ENCODE data around the gene ETNK2.

ETNK2 gene

DNA sequence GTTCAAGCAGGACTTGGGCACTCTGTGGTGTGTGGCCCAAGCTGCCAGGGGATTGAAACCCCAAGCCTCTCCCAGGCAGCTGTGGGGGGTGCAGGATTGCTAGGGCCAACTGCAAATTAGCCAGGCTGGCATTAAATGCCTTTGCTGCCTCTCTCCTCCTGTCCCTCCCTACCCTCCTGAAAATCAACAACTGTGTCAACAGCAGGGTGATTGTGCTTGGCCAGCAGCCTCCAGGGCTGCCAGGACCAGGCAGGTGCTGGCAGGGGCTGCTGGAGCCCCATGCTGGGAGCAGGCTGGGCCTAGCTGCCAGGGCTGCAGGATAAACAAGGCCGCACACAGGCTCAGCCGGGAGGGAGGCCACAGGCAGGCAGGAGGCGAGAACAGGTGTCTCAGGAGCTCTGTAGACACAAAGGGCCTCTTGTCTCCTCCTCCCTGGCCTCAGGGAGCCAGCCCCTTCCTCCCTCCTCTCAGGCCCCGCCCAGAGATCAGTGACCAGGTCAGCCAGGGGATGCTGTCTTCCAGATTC lies 67.5 kb downstream of the ETNK2 start:
- Histone ChIP-seq H3K4me1 (ENCODE audit: control insufficient read depth in 2 of 2, insufficient read depth in 2 of 2, low read length in 2 of 2) (peaks cover 43 to 49% of the 10 kb centered on the region in 2 donors), H3K27ac (ENCODE audit: low read depth in 2 of 2, low read length in 2 of 2) (peak overlapping the region; percentile 72 to 76), H3K9ac (ENCODE audit: low read depth in 1 of 2, low read length in 2 of 2) (peak overlapping the region; percentile 47 to 69), H3K36me3 (ENCODE audit: control insufficient read depth in 2 of 2, insufficient read depth in 2 of 2, low read length in 2 of 2) (no peaks in the 10 kb centered on the region), H3K4me3 (ENCODE audit: low read length in 2 of 2) (no peak overlapping the region), H3K27me3 (ENCODE audit: control insufficient read depth in 2 of 2, insufficient read depth in 2 of 2, low read length in 2 of 2) (no peaks in the 10 kb centered on the region), H3K9me3 (ENCODE audit: control insufficient read depth in 2 of 2, low read length in 2 of 2) (no peaks in the 10 kb centered on the region)

DNA sequence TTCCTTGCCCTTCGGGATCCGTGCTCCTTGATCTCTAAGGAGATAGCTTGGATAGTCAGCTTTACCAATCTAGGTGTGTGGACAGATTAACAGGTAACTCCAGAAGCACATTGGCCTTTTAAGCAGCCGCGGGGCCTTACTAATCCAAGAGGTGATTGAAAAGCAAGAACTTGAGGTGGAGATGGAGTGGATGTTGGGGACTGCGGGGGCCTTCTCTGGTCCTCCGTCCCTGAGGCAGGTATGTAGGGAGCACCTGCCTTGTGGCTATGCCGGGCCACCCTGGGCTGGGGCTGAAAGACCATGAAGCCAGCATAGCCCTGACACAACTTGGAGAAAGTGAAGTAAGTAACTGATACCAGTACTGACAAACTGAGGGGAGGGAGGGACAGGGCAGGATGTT lies 68.4 kb downstream of the ETNK2 start:
- Histone ChIP-seq H3K4me3 (ENCODE audit: low read length in 2 of 2) (no peak overlapping the region), H3K36me3 (ENCODE audit: control insufficient read depth in 2 of 2, insufficient read depth in 2 of 2, low read length in 2 of 2) (no peaks in the 10 kb centered on the region), H3K4me1 (ENCODE audit: control insufficient read depth in 2 of 2, insufficient read depth in 2 of 2, low read length in 2 of 2) (peaks cover 35 to 43% of the 10 kb centered on the region in 2 donors), H3K9ac (ENCODE audit: low read depth in 1 of 2, low read length in 2 of 2) (peak overlapping the region in 1 of 2 donors; percentile 69), H3K9me3 (ENCODE audit: control insufficient read depth in 2 of 2, low read length in 2 of 2) (no peaks in the 10 kb centered on the region), H3K27me3 (ENCODE audit: control insufficient read depth in 2 of 2, insufficient read depth in 2 of 2, low read length in 2 of 2) (no peaks in the 10 kb centered on the region), H3K27ac (ENCODE audit: low read depth in 2 of 2, low read length in 2 of 2) (peak overlapping the region in 1 of 2 donors; percentile 72)

DNA sequence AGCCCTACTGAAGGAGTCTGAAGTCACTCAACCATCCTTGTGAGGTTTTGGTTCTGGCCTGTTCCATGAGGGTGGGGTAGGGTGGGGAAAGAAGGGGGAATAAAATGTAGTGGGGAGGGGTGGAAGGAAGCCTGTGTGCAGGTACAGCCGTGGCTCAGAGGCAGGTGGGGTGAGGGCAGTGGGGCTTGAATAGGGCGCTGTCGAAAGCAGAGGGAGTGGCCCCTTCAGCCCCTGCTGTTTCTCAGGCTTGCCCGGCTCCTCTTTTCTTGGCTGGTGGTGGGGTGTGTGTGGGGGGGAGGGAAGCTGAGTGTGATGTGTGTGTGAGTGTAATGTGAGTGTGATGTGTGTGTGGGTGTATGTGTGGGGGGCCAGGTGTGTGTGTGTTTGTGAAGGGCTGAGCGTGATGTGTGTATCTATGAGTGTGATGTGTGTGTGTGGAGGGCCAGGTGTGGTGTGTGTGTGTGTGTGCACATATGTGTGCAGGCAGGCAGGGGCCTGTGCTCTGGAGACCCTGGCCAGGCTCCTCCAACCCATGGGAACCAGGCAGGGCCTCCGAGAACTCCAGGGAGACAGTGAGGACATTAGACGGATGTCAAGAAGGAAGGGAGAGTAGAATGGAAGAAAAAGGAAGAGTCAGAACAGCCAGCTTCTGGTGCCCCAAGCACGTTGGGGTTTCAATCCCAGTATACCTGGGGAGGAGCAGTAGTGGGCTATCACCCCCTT lies 69.9 kb downstream of the ETNK2 start:
- Histone ChIP-seq H3K4me3 (ENCODE audit: low read length in 2 of 2) (no peak overlapping the region), H3K36me3 (ENCODE audit: control insufficient read depth in 2 of 2, insufficient read depth in 2 of 2, low read length in 2 of 2) (no peaks in the 10 kb centered on the region), H3K9me3 (ENCODE audit: control insufficient read depth in 2 of 2, low read length in 2 of 2) (no peaks in the 10 kb centered on the region), H3K9ac (ENCODE audit: low read depth in 1 of 2, low read length in 2 of 2) (no peak overlapping the region), H3K27me3 (ENCODE audit: control insufficient read depth in 2 of 2, insufficient read depth in 2 of 2, low read length in 2 of 2) (no peaks in the 10 kb centered on the region), H3K4me1 (ENCODE audit: control insufficient read depth in 2 of 2, insufficient read depth in 2 of 2, low read length in 2 of 2) (peaks cover 26 to 37% of the 10 kb centered on the region in 2 donors), H3K27ac (ENCODE audit: low read depth in 2 of 2, low read length in 2 of 2) (no peak overlapping the region)

DNA sequence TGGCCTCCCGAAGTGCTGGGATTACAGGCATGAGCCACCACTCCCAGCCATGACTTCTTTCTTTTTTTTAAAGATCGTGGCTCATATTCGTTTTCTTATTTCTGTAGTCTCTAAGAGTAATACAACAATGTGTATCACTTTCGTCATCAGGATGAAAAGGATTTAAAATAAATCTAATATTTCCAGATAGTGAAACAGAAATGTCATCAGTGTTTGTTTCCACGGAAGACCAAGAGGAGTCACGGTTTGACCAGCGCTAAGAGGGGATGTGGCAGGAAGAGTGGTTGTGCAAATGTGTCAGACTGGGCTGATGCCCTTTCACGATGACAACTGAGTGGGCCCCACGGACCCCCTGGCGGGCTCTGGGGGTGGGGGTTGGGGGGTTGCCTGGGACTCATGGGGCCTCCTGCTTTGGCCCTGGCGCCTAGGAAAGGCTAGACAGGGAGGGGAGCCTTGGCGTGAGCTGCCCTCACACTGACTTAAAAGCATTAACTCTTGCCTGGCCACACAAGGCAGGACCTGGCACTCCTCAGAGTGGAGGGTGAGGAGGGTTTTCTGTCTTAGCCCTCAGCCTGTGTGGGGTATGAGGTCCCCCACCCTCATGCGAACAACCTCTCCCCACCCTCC lies 70.6 kb downstream of the ETNK2 start:
- no peak overlapping the region for H3K9ac ChIP-seq (ENCODE audit: low read depth in 1 of 2, low read length in 2 of 2)
- peaks cover 26 to 37% of the 10 kb centered on the region in 2 donors for H3K4me1 ChIP-seq (ENCODE audit: control insufficient read depth in 2 of 2, insufficient read depth in 2 of 2, low read length in 2 of 2)
- no peak overlapping the region for H3K27ac ChIP-seq (ENCODE audit: low read depth in 2 of 2, low read length in 2 of 2)
- no peaks in the 10 kb centered on the region for H3K36me3 ChIP-seq (ENCODE audit: control insufficient read depth in 2 of 2, insufficient read depth in 2 of 2, low read length in 2 of 2)
- no peaks in the 10 kb centered on the region for H3K27me3 ChIP-seq (ENCODE audit: control insufficient read depth in 2 of 2, insufficient read depth in 2 of 2, low read length in 2 of 2)
- H3K4me3 ChIP-seq (ENCODE audit: low read length in 2 of 2): no peak overlapping the region
- no peaks in the 10 kb centered on the region for H3K9me3 ChIP-seq (ENCODE audit: control insufficient read depth in 2 of 2, low read length in 2 of 2)
